WERI-Rb-1 (cell line): Measurements from ENCODE around the gene UTP20.

Source experiments
- DNase-seq: peaks from one replicate; pipeline ENCODE4 v3.0.0-alpha.2; 2020
- H3K27ac ChIP-seq: fragments of 250-450 bp; sonication (Bioruptor Pico); 2 replicates; pipeline ENCODE4 v1.5.1; 2020; ENCODE audit warnings: mild to moderate bottlenecking, moderate library complexity
- H3K27me3 ChIP-seq: fragments of 250-450 bp; sonication (Bioruptor Pico); 2 replicates; pipeline ENCODE4 v1.5.1; 2021; ENCODE audit warnings: mild to moderate bottlenecking, low read depth, moderate library complexity; ENCODE audit not compliant: insufficient read depth, severe bottlenecking
- H3K36me3 ChIP-seq: fragments of 250-450 bp; sonication (Bioruptor Pico); 2 replicates; pipeline ENCODE4 v1.5.1; 2020; ENCODE audit warnings: mild to moderate bottlenecking, moderate library complexity
- H3K4me3 ChIP-seq: 2 replicates; pipeline ENCODE4 v1.5.1; 2011; ENCODE audit warnings: low read depth, mild to moderate bottlenecking, control low read depth, low read length
- H3K9me3 ChIP-seq: fragments of 250-450 bp; sonication (Bioruptor Pico); 2 replicates; pipeline ENCODE4 v1.5.1; 2021; ENCODE audit warnings: mild to moderate bottlenecking, moderate library complexity; ENCODE audit not compliant: severe bottlenecking
- CTCF ChIP-seq: IDR thresholded peaks from 2 replicates; pipeline ENCODE4 v1.5.1; 2011; ENCODE audit warnings: low read depth, mild to moderate bottlenecking, control low read depth, inconsistent platforms, low read length

The UTP20 gene

GRCh38 chr12:101327051-101327450 lies 47.1 kb downstream of the UTP20 start:
- Histone ChIP-seq H3K9me3 (no peaks in the 10 kb centered on the region), H3K27me3 (no peaks in the 10 kb centered on the region), H3K36me3 (peaks cover 25% of the 10 kb centered on the region), H3K27ac (no peak overlapping the region), H3K4me3 (no peak overlapping the region)
- DNase-seq = no peak
- TF ChIP-seq CTCF = no peak

- DNase-seq = no peak
- Histone ChIP-seq H3K9me3 (no peaks in the 10 kb centered on the region), H3K27ac (no peak overlapping the region), H3K36me3 (peaks cover 25% of the 10 kb centered on the region), H3K27me3 (no peaks in the 10 kb centered on the region), H3K4me3 (no peak overlapping the region)
- no peak for TF ChIP-seq CTCF
Observed at GRCh38 chr12:101327546-101327945, 47.6 kb downstream of the UTP20 start.

GRCh38 chr12:101328917-101329316 lies 49.0 kb downstream of the UTP20 start:
- DNase-seq = no peak
- Histone ChIP-seq H3K9me3 (no peaks in the 10 kb centered on the region), H3K27ac (no peak overlapping the region), H3K4me3 (no peak overlapping the region), H3K27me3 (no peaks in the 10 kb centered on the region), H3K36me3 (peaks cover 25% of the 10 kb centered on the region)
- TF ChIP-seq CTCF = no peak

GRCh38 chr12:101330631-101331030 lies 50.7 kb downstream of the UTP20 start:
- Histone ChIP-seq H3K4me3 (no peak overlapping the region), H3K27me3 (no peaks in the 10 kb centered on the region), H3K27ac (no peak overlapping the region), H3K36me3 (peaks cover 25% of the 10 kb centered on the region), H3K9me3 (no peaks in the 10 kb centered on the region)
- DNase-seq = no peak
- no peak for TF ChIP-seq CTCF

- DNase-seq = no peak
- H3K36me3 ChIP-seq = peaks cover 12% of the 10 kb centered on the region
- H3K9me3 ChIP-seq = no peaks in the 10 kb centered on the region
- no peak overlapping the region for H3K27ac ChIP-seq
- H3K4me3 ChIP-seq = no peak overlapping the region
- H3K27me3 ChIP-seq = no peaks in the 10 kb centered on the region
- no peak for TF ChIP-seq CTCF
Observed at GRCh38 chr12:101336437-101336836, 56.5 kb downstream of the UTP20 start.

GRCh38 chr12:101338087-101338486 lies 58.2 kb downstream of the UTP20 start:
- Histone ChIP-seq H3K27me3 (no peaks in the 10 kb centered on the region), H3K9me3 (no peaks in the 10 kb centered on the region), H3K36me3 (peaks cover 21% of the 10 kb centered on the region), H3K27ac (no peak overlapping the region), H3K4me3 (no peak overlapping the region)
- TF ChIP-seq CTCF = no peak
- DNase-seq = no peak
